ENCODE measurements around the gene GPR6. TPM values are rescaled to one million over a fixed set of nuclear protein-coding genes. Genes with fewer than 3 reads are reported as not detected.
A peak's percentile ranks its signal among the peaks of the same experiment; 100 is the strongest.

The GPR6 gene
- total and polyA plus RNA-seq, 9 of the 15 experiments (the other 6 are each of a cell fraction or from before 2014, with no cell fraction given): not detected

DNA sequence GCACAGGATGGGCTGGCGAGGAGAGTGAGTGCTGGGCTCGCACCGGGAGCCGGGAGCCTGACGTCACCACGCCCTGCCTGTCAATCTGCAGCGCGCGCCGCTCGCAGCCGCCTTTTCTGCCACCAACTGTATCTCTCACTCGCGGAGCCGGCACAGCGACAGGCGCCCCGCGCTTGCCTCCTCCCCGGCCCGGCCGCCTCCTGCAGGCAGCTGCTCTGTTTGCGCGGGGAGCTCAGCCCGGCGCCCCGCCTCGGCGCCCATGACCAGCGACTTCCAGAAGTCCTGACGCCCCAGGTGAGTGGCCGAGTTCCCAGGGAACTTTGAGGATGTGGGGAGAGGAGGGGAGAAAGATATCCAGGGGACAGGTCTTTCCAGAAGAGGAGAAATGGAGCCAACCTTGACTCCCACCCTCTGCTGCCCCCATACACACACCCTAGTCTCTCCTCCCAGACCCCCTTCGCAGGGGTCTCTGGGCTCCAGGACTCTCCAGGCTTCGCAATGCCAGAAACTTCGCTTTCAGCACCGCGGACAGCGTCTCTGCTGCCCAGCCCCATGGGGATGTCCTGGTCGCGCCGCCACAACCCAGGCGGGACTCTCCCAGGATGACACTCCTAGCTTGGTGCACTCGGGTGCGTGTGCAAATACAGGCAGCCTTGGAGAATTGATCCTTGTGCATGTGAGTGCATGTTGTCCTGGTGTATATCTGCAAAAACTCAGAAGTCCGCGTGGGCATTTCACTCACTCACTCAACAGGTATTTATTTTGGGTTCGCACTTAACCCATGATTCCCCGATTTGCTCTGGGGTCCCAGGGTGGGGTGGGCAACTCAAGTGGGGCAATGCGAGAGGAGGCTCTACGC is at the start of gene GPR6 (continued):
- TF ChIP-seq, protein P1, sequence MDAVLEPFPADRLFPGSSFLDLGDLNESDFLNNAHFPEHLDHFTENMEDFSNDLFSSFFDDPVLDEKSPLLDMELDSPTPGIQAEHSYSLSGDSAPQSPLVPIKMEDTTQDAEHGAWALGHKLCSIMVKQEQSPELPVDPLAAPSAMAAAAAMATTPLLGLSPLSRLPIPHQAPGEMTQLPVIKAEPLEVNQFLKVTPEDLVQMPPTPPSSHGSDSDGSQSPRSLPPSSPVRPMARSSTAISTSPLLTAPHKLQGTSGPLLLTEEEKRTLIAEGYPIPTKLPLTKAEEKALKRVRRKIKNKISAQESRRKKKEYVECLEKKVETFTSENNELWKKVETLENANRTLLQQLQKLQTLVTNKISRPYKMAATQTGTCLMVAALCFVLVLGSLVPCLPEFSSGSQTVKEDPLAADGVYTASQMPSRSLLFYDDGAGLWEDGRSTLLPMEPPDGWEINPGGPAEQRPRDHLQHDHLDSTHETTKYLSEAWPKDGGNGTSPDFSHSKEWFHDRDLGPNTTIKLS (IDR thresholded peaks at IDR 0.05; ENCODE audit: borderline replicate concordance, low read depth): no peak
- no peak for TF ChIP-seq TCF3 (CRISPR knock-in tag; IDR thresholded peaks at IDR 0.05)
- no peak for TF ChIP-seq DIDO1 (tag; IDR thresholded peaks at IDR 0.05; ENCODE audit: low read depth)
- no peak for TF ChIP-seq SAP30 (IDR thresholded peaks at IDR 0.05; ENCODE audit: borderline replicate concordance, insufficient read depth, low read depth, low read length, poor library complexity, severe bottlenecking)
- TF ChIP-seq, protein P2, sequence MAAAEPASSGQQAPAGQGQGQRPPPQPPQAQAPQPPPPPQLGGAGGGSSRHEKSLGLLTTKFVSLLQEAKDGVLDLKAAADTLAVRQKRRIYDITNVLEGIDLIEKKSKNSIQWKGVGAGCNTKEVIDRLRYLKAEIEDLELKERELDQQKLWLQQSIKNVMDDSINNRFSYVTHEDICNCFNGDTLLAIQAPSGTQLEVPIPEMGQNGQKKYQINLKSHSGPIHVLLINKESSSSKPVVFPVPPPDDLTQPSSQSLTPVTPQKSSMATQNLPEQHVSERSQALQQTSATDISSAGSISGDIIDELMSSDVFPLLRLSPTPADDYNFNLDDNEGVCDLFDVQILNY (CRISPR knock-in tag; IDR thresholded peaks at IDR 0.05): no peak
- no peak for TF ChIP-seq ZNF431 (CRISPR knock-in tag; IDR thresholded peaks at IDR 0.05)
- TF ChIP-seq STAT5A (IDR thresholded peaks at IDR 0.05; ENCODE audit: borderline replicate concordance, low read length): no peak
- no peak for TF ChIP-seq ZNF583 (CRISPR knock-in tag; IDR thresholded peaks at IDR 0.05)
- TF ChIP-seq MIER1 (IDR thresholded peaks at IDR 0.05; ENCODE audit: low read depth): peak; percentile 91
- TF ChIP-seq BRCA1 (IDR thresholded peaks at IDR 0.05): no peak
- TF ChIP-seq BRCA1 (CRISPR knock-in tag; IDR thresholded peaks at IDR 0.05): no peak
- TF ChIP-seq ZNF778 (CRISPR knock-in tag; IDR thresholded peaks at IDR 0.05): no peak
- no peak for TF ChIP-seq ZBTB1 (CRISPR knock-in tag; IDR thresholded peaks at IDR 0.05; ENCODE audit: borderline replicate concordance, low read depth)
- no peak for TF ChIP-seq CCNT2 (IDR thresholded peaks at IDR 0.05; ENCODE audit: borderline replicate concordance, extremely low read depth, insufficient read length, low read depth, low read length)
- no peak for TF ChIP-seq ZNF561 (CRISPR knock-in tag; conservative IDR thresholded peaks at IDR 0.05)
- TF ChIP-seq, protein P3, sequence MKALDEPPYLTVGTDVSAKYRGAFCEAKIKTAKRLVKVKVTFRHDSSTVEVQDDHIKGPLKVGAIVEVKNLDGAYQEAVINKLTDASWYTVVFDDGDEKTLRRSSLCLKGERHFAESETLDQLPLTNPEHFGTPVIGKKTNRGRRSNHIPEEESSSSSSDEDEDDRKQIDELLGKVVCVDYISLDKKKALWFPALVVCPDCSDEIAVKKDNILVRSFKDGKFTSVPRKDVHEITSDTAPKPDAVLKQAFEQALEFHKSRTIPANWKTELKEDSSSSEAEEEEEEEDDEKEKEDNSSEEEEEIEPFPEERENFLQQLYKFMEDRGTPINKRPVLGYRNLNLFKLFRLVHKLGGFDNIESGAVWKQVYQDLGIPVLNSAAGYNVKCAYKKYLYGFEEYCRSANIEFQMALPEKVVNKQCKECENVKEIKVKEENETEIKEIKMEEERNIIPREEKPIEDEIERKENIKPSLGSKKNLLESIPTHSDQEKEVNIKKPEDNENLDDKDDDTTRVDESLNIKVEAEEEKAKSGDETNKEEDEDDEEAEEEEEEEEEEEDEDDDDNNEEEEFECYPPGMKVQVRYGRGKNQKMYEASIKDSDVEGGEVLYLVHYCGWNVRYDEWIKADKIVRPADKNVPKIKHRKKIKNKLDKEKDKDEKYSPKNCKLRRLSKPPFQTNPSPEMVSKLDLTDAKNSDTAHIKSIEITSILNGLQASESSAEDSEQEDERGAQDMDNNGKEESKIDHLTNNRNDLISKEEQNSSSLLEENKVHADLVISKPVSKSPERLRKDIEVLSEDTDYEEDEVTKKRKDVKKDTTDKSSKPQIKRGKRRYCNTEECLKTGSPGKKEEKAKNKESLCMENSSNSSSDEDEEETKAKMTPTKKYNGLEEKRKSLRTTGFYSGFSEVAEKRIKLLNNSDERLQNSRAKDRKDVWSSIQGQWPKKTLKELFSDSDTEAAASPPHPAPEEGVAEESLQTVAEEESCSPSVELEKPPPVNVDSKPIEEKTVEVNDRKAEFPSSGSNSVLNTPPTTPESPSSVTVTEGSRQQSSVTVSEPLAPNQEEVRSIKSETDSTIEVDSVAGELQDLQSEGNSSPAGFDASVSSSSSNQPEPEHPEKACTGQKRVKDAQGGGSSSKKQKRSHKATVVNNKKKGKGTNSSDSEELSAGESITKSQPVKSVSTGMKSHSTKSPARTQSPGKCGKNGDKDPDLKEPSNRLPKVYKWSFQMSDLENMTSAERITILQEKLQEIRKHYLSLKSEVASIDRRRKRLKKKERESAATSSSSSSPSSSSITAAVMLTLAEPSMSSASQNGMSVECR (CRISPR knock-in tag; IDR thresholded peaks at IDR 0.05): 0 out of 2 replicates have a peak, but pooled peaks have one; percentile 45
- peak; percentile 18; the same call in 1 of the 2 replicates for TF ChIP-seq STAG1 (CRISPR knock-in tag; IDR thresholded peaks at IDR 0.05; ENCODE audit: borderline replicate concordance)
- no peak for TF ChIP-seq XRCC3 (IDR thresholded peaks at IDR 0.05)
- TF ChIP-seq, protein P4, sequence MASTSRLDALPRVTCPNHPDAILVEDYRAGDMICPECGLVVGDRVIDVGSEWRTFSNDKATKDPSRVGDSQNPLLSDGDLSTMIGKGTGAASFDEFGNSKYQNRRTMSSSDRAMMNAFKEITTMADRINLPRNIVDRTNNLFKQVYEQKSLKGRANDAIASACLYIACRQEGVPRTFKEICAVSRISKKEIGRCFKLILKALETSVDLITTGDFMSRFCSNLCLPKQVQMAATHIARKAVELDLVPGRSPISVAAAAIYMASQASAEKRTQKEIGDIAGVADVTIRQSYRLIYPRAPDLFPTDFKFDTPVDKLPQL (IDR thresholded peaks at IDR 0.05; ENCODE audit: extremely low read depth, insufficient read length): no peak
- TF ChIP-seq MEF2A (IDR thresholded peaks at IDR 0.05; ENCODE audit: control insufficient read depth, low read depth, low read length): no peak
- TF ChIP-seq ZNF140 (CRISPR knock-in tag; IDR thresholded peaks at IDR 0.05): no peak
